Endothelial cell (in vitro differentiated cells): ENCODE results near the gene SFXN3. TPM values are rescaled to one million over a fixed set of nuclear protein-coding genes. Genes with fewer than 3 reads are reported as not detected.

Source experiments
- DNase-seq: peaks from one replicate; pipeline ENCODE4 v3.0.0; 2021; ENCODE audit warnings: low spot score
- H3K27ac Mint-ChIP-seq: one replicate; pipeline ENCODE4 v1.8.0; 2021; ENCODE audit warnings: mixed read lengths, inconsistent platforms; ENCODE audit not compliant: unreplicated experiment
- H3K27me3 Mint-ChIP-seq: one replicate; pipeline ENCODE4 v1.8.0; 2021; ENCODE audit warnings: mild to moderate bottlenecking, moderate library complexity, mixed read lengths, inconsistent platforms; ENCODE audit not compliant: unreplicated experiment
- H3K36me3 Mint-ChIP-seq: one replicate; pipeline ENCODE4 v1.8.0; 2021; ENCODE audit warnings: mild to moderate bottlenecking, low read depth, mixed read lengths, inconsistent platforms; ENCODE audit not compliant: unreplicated experiment
- H3K4me1 Mint-ChIP-seq: one replicate; pipeline ENCODE4 v1.8.0; 2021; ENCODE audit warnings: mild to moderate bottlenecking, mixed read lengths, inconsistent platforms; ENCODE audit not compliant: unreplicated experiment
- H3K4me3 Mint-ChIP-seq: one replicate; pipeline ENCODE4 v1.8.0; 2021; ENCODE audit warnings: mild to moderate bottlenecking, mixed read lengths, inconsistent platforms; ENCODE audit not compliant: unreplicated experiment
- H3K9me3 Mint-ChIP-seq: one replicate; pipeline ENCODE4 v1.8.0; 2021; ENCODE audit warnings: mixed read lengths, inconsistent platforms; ENCODE audit not compliant: unreplicated experiment
- total RNA-seq: library from RNA; stranded (reverse); fragmentation: NEBNext Ultra II Directional; extraction: Animal tissue kit (Norgen Biotek cat#: 25700); gene quantifications from one replicate; pipeline ENCODE4 v1.2.1, GENCODE V29; 2021; ENCODE audit not compliant: unreplicated experiment
- TF ChIP-seq, protein P1 (sequence below): fragments of 200-600 bp; sonication (generic); IDR thresholded peaks from one replicate; pipeline ENCODE4 v1.5.0; 2021; ENCODE audit warnings: antibody characterized with exemption; ENCODE audit not compliant: unreplicated experiment

SFXN3 gene
- total RNA-seq, 1 donor from 2014 or later: 27.1 TPM

DNA sequence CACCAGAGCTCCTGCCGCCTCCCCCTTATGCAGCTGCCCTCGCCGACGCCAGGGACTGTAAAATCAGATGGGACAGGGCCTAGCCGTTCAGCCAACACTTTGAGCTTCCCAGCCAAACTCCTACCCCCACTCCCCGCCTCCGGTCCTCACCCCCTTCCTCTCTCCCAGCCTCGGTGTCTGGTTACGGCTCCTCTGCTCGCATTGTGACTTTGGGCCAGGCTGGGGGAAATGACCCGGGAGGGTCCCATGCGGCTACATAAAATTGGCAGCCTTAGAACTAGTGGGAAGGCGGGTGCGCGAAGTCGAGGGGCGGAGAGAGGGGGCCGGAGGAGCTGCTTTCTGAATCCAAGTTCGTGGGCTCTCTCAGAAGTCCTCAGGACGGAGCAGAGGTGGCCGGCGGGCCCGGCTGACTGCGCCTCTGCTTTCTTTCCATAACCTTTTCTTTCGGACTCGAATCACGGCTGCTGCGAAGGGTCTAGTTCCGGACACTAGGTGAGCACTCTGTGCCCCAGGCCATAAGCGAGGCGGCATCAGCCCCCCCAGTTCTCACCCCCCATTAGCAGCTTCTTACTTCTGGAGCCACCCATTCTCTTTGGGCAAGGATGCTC, 30.7 kb downstream of the SFXN3 start, which contains the start of gene KAZALD1:
Gene KAZALD1, plus strand, starts transcription at position 366 of the 608 bp plus-strand sequence. CDS start 604 bp downstream, outside the sequence.
- Mint-ChIP-seq H3K9me3 (no peaks in the 10 kb centered on the region), H3K27me3 (no peaks in the 10 kb centered on the region), H3K4me3 (peak within 1 kb of the TSS; percentile 96), H3K27ac (peak within 1 kb of the TSS; percentile 94), H3K36me3 (no peaks in the 10 kb centered on the region), H3K4me1 (peaks cover 49% of the 10 kb centered on the region)
- TF ChIP-seq, protein P1, sequence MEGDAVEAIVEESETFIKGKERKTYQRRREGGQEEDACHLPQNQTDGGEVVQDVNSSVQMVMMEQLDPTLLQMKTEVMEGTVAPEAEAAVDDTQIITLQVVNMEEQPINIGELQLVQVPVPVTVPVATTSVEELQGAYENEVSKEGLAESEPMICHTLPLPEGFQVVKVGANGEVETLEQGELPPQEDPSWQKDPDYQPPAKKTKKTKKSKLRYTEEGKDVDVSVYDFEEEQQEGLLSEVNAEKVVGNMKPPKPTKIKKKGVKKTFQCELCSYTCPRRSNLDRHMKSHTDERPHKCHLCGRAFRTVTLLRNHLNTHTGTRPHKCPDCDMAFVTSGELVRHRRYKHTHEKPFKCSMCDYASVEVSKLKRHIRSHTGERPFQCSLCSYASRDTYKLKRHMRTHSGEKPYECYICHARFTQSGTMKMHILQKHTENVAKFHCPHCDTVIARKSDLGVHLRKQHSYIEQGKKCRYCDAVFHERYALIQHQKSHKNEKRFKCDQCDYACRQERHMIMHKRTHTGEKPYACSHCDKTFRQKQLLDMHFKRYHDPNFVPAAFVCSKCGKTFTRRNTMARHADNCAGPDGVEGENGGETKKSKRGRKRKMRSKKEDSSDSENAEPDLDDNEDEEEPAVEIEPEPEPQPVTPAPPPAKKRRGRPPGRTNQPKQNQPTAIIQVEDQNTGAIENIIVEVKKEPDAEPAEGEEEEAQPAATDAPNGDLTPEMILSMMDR: no peak
- DNase-seq: no peak

DNA sequence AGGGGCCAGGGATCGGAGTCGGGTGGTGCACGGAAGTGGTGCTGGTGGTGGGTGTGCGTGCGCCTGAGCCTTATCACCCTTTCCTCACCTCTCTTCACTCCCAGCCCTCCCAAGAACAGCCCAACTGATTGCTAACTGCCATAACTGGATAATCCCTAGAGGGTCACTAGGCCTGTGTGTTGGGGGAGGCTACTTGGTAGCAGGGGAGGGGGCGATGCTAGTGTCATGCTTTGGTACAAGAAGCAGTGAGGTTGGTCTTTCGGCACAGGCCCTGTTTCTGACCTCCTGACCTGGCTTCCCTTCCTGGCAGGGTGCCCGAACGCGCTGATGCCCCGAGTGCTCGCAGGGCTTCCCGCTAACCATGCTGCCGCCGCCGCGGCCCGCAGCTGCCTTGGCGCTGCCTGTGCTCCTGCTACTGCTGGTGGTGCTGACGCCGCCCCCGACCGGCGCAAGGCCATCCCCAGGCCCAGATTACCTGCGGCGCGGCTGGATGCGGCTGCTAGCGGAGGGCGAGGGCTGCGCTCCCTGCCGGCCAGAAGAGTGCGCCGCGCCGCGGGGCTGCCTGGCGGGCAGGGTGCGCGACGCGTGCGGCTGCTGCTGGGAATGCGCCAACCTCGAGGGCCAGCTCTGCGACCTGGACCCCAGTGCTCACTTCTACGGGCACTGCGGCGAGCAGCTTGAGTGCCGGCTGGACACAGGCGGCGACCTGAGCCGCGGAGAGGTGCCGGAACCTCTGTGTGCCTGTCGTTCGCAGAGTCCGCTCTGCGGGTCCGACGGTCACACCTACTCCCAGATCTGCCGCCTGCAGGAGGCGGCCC, 31.4 kb downstream of the SFXN3 start:
- peak; percentile 75 for DNase-seq
- Mint-ChIP-seq H3K4me1 (peaks cover 49% of the 10 kb centered on the region), H3K36me3 (no peaks in the 10 kb centered on the region), H3K27ac (no peak overlapping the region), H3K4me3 (peak overlapping the region; percentile 74), H3K9me3 (no peaks in the 10 kb centered on the region), H3K27me3 (no peaks in the 10 kb centered on the region)
- TF ChIP-seq, protein P1: peak; percentile 36

DNA sequence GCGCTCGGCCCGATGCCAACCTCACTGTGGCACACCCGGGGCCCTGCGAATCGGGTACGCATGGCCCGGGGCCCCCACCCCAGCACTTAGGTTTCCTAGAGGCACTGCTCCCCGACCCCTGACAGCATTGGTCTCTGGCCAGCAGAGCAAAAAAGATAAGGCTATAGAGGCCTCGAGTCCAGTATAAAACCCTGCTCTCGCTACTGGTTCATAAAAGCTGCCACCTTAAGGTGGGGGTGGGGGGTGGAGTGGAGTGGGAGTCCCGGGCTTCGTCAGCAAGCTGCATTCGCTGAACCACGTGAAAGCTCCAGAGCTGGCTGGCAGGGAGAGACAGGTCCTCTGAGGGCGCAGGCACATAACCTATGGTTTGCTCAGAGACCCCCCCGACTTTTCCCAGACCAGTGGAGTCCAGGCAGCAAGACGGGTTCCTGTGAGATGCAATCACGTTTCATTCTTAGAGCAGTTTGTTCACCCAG, 32.1 kb downstream of the SFXN3 start:
- peak; percentile 30 for DNase-seq
- Mint-ChIP-seq H3K27ac (no peak overlapping the region), H3K27me3 (peaks cover 3% of the 10 kb centered on the region), H3K9me3 (no peaks in the 10 kb centered on the region), H3K36me3 (no peaks in the 10 kb centered on the region), H3K4me3 (peak overlapping the region; percentile 42), H3K4me1 (peaks cover 49% of the 10 kb centered on the region)
- TF ChIP-seq, protein P1: no peak

DNA sequence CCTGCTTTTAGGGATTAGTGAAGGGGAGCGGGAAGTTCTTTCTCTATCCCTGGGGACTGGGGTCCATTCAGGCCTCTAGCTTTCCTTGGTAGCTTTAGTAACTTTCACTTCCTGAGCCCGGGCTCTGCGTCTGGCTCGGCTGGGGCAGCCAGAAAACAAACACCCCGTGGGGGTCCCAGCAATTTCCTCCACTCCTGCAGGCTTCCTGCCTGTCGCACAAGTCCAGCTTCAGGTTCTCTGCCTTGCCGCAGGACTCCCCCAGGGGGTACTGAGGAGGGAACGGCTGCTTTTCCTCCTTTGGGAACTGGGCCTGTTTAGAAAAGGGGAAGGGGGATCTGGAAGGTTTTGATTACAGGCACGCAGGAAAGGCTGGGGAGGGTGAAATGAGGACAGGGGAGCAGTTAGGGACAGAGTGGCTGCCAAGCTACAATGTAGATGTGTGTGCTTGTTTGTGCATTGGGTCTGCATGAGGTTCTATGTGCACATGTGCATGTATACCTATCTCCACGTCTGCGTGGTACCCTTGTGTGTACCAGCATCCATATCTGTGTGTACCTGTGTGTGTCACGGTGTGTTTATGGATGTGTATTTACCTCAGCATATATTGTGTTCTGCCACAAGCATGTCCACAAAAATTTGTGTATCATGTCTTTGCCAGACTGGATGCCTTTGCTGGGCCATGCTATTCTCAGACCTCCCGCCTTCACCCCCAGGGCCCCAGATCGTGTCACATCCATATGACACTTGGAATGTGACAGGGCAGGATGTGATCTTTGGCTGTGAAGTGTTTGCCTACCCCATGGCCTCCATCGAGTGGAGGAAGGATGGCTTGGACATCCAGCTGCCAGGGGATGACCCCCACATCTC, 32.7 kb downstream of the SFXN3 start:
- peak; percentile 44 for DNase-seq
- Mint-ChIP-seq H3K27me3 (peaks cover 3% of the 10 kb centered on the region), H3K4me1 (peaks cover 49% of the 10 kb centered on the region), H3K27ac (no peak overlapping the region), H3K36me3 (no peaks in the 10 kb centered on the region), H3K4me3 (peak overlapping the region; percentile 73), H3K9me3 (no peaks in the 10 kb centered on the region)
- TF ChIP-seq, protein P1: no peak
